Adrenal gland (tissue), 12 donors: ENCODE measurements around the gene RUFY1. TPM values are rescaled to one million over a fixed set of nuclear protein-coding genes. Genes with fewer than 3 reads are reported as not detected.

Source experiments
- DNase-seq, 7 donors: peaks; one replicate each; pipeline ENCODE4 v3.0.0-alpha.2; 2019 to 2020
- H3K27ac ChIP-seq, 5 donors: fragments of 200-600 bp; sonication (generic) in 4 of 5; 1 replicate in 3 of 5; 2 replicates in 2 of 5; pipeline versions ENCODE4 v1.5.1 to v1.8.0; 2016 to 2020; ENCODE audit warnings: mild to moderate bottlenecking in 1 of 5
- H3K27me3 ChIP-seq: fragments of 200-600 bp; 2 replicates; pipeline ENCODE4 v1.8.0; 2021
- H3K36me3 ChIP-seq, 2 donors: fragments of 200-600 bp; replicated peaks in 1 of 2; 1 replicate in 1 of 2; 2 replicates in 1 of 2; pipeline versions ENCODE4 v1.5.1 to v1.8.0; 2018 to 2022
- H3K4me1 ChIP-seq, 2 donors: fragments of 200-600 bp; replicated peaks in 1 of 2; 1 replicate in 1 of 2; 2 replicates in 1 of 2; pipeline versions ENCODE4 v1.5.1 to v1.8.0; 2018 to 2021
- H3K4me3 ChIP-seq, 4 donors: fragments of 200-600 bp; sonication (generic) in 3 of 4; one replicate each; pipeline ENCODE4 v1.5.1; 2016 to 2018
- H3K9me3 ChIP-seq, 3 donors: fragments of 200-600 bp; sonication (generic) in 1 of 3; replicated peaks in 1 of 3; 1 replicate in 2 of 3; 2 replicates in 1 of 3; pipeline versions ENCODE4 v1.5.1 to v1.8.0; 2016 to 2021
- CTCF ChIP-seq, 6 experiments: fragments of 450-650 bp in 4 of 6; fragments of 200-600 bp in 2 of 6; sonication (generic) in 1 of 6; IDR thresholded peaks; 1 replicate in 5 of 6; 2 replicates in 1 of 6; pipeline versions ENCODE4 v1.5.1 to v1.8.0; 2016 to 2021; ENCODE audit warnings: antibody characterized with exemption in 6 of 6, mild to moderate bottlenecking in 2 of 6, moderate library complexity in 1 of 6
- POLR2A ChIP-seq, 2 donors: fragments of 450-650 bp; IDR thresholded peaks; one replicate each; pipeline ENCODE4 v1.6.1; 2017; ENCODE audit warnings: antibody characterized with exemption in 2 of 2, mild to moderate bottlenecking in 2 of 2, moderate library complexity in 1 of 2
- WGBS, 4 donors: extraction: QIAGEN DNeasy Blood & Tissue Kit in 2 of 4; methylation state at CpG; one replicate each; pipeline versions ENCODE4 v1.1.5 to v1.1.7; 2013 to 2017; 5-methylcytosine and 5-hydroxymethylcytosine counted together
- intact Hi-C, 2 donors: fragments of 100-400 bp; cut with DNase I; formaldehyde crosslinking; loops; one replicate each; pipeline versions ENCODE4 v1.14.1 to v1.15.0; 2022 to 2023
- polyA plus RNA-seq, 3 donors: library from polyadenylated mRNA; stranded (reverse); fragments of 200-250 nt in 2 of 3; fragments of 350-450 nt in 1 of 3; fragmentation: Illumina TruSeq in 1 of 3; extraction: RNeasy Lipid Tissue Mini Kit (QIAGEN cat#74804) in 1 of 3; gene quantifications; one replicate each; pipeline ENCODE4 v1.2.3, GENCODE V29; 2013 to 2014
- total RNA-seq, 9 donors: library from RNA; depleted of rRNA in 4 of 9; stranded (reverse); fragments of >200 nt in 4 of 9; fragments of 120-200 nt in 1 of 9; fragmentation: NEBNext Ultra II Directional in 1 of 9; extraction: Animal tissue kit (Norgen Biotek cat#: 25700) in 1 of 9; gene quantifications; one replicate each; pipeline versions ENCODE4 v1.1.0 to v1.2.4, GENCODE V29; 2013 to 2023
- donor health status: healthy with polysubstance abuse.
- donor health status: Bipolar disorder and iron deficiency.
- donor health status: DM: yes; HTN: yes; CAD: no.
- donor health status: DM: no; HTN: no; CAD: no.
- donor health status: DM: no; HTN: no; CAD: no.
- donor health status: DM: yes; HTN: yes; CAD: no.

Gene RUFY1
- total and polyA plus RNA-seq, 12 donors, result 43.7 to 83.9 (median 56.7) TPM

- WGBS, 4 donors, result 88 to 93% (median 90%) methylated on average over 7 to 13 of the region's 13 CpGs
- no peaks in the 10 kb centered on the region for H3K4me1 ChIP-seq
- H3K27me3 ChIP-seq, result no peaks in the 10 kb centered on the region
- intact Hi-C loops, result no loop called here
- no peak overlapping the region for H3K27ac ChIP-seq
- no peak overlapping the region for H3K4me3 ChIP-seq
- peak in 1 of 7 donors; percentile 41 for DNase-seq
- TF ChIP-seq CTCF (IDR thresholded peaks at IDR 0.05) (no peak), POLR2A (IDR thresholded peaks at IDR 0.05) (no peak)
- peaks cover 0 to 92% of the 10 kb centered on the region in 2 donors for H3K36me3 ChIP-seq
- no peaks in the 10 kb centered on the region for H3K9me3 ChIP-seq
These were observed 46.1 kb downstream of the RUFY1 start for GRCh38 chr5:179596421-179596820.

- no peaks in the 10 kb centered on the region for H3K27me3 ChIP-seq
- no peaks in the 10 kb centered on the region for H3K9me3 ChIP-seq
- no peak for DNase-seq
- TF ChIP-seq CTCF (IDR thresholded peaks at IDR 0.05) (no peak), POLR2A (IDR thresholded peaks at IDR 0.05) (no peak)
- 76 to 100% (median 83%) methylated on average over 1 to 9 of the region's 9 CpGs for WGBS, 4 donors
- intact Hi-C loops, result no loop called here
- H3K27ac ChIP-seq, result no peak overlapping the region
- no peaks in the 10 kb centered on the region for H3K4me1 ChIP-seq
- H3K4me3 ChIP-seq, result no peak overlapping the region
- H3K36me3 ChIP-seq, result peaks cover 0 to 86% of the 10 kb centered on the region in 2 donors
These were observed 48.7 kb downstream of the RUFY1 start for GRCh38 chr5:179599100-179599499.

GRCh38 chr5:179599566-179599965, 49.2 kb downstream of the RUFY1 start:
- WGBS, 4 donors, result 74 to 95% (median 91%) methylated on average over 7 to 16 of the region's 16 CpGs
- no peaks in the 10 kb centered on the region for H3K4me1 ChIP-seq
- H3K27ac ChIP-seq, result no peak overlapping the region
- H3K36me3 ChIP-seq, result peaks cover 0 to 84% of the 10 kb centered on the region in 2 donors
- TF ChIP-seq CTCF (IDR thresholded peaks at IDR 0.05) (no peak), POLR2A (IDR thresholded peaks at IDR 0.05) (no peak)
- H3K4me3 ChIP-seq, result no peak overlapping the region
- intact Hi-C loops, result no loop called here
- no peaks in the 10 kb centered on the region for H3K27me3 ChIP-seq
- no peaks in the 10 kb centered on the region for H3K9me3 ChIP-seq
- DNase-seq, result peak in 1 of 7 donors; percentile 47

GRCh38 chr5:179599973-179600372, 49.6 kb downstream of the RUFY1 start:
- Histone ChIP-seq H3K27me3 (no peaks in the 10 kb centered on the region), H3K9me3 (no peaks in the 10 kb centered on the region), H3K4me3 (no peak overlapping the region), H3K27ac (no peak overlapping the region), H3K36me3 (peaks cover 0 to 80% of the 10 kb centered on the region in 2 donors), H3K4me1 (no peaks in the 10 kb centered on the region)
- intact Hi-C loops, result no loop called here
- TF ChIP-seq CTCF (IDR thresholded peaks at IDR 0.05) (no peak), POLR2A (IDR thresholded peaks at IDR 0.05) (no peak)
- 68 to 89% (median 77%) methylated on average over 6 to 9 of the region's 9 CpGs for WGBS, 4 donors
- DNase-seq, result peak in 1 of 7 donors; percentile 25
